C4-2B (cell line): Measurements from ENCODE around the gene KLHL2.

Source experiments
- CTCF ChIP-seq: fragments of 450-650 bp; conservative IDR thresholded peaks from 2 replicates; pipeline ENCODE4 v1.5.1; 2017; ENCODE audit warnings: mild to moderate bottlenecking
- ZFX ChIP-seq: fragments of 450-650 bp; IDR thresholded peaks from 2 replicates; pipeline ENCODE4 v1.6.1; 2017

GRCh38 chr4:165301833-165302232, 94.5 kb downstream of the KLHL2 start:
- TF ChIP-seq CTCF (no peak), ZFX (no peak)
